Suppressor macrophage treated with lipopolysaccharide for 4 hours (primary cell): ENCODE results near the gene MMS19.
A peak's percentile ranks its signal among the peaks of the same experiment; 100 is the strongest.
"Not testable (repeated sequence)": the region's sequence is repeated elsewhere in the genome, so short reads cannot be mapped to it uniquely, and the experiment has no call there.

ENCODE experiments used
- DNase-seq: peaks from one replicate; pipeline ENCODE4 v3.0.0-alpha.2; 2020

Gene MMS19

GRCh38 chr10:97502916-97503315, 4.7 kb upstream of the MMS19 start:
- no peak for DNase-seq

- no peak for DNase-seq
These were observed 2.0 kb upstream of the MMS19 start for GRCh38 chr10:97500297-97500575.

- peak; percentile 79 for DNase-seq
These were observed 1.5 kb upstream of the MMS19 start for GRCh38 chr10:97499561-97500296.

- peak; percentile 20 for DNase-seq
These were observed 779 bp upstream of the MMS19 start, which contains the start of gene UBTD1 for GRCh38 chr10:97498841-97499560. Gene UBTD1 (plus strand): TSS chr10:97498924. CDS start chr10:97499204, 280 bp downstream.

GRCh38 chr10:97497572-97498075, 598 bp downstream of the MMS19 start:
- peak; percentile 82 for DNase-seq

- no peak for DNase-seq
These were observed 3.2 kb downstream of the MMS19 start for GRCh38 chr10:97494863-97495506.

- peak; percentile 35 for DNase-seq
These were observed 4.1 kb downstream of the MMS19 start for GRCh38 chr10:97494151-97494550.

GRCh38 chr10:97490592-97490991, 7.6 kb downstream of the MMS19 start:
- no peak for DNase-seq

- DNase-seq, result no peak
These were observed 12.5 kb downstream of the MMS19 start for GRCh38 chr10:97485647-97486281.

GRCh38 chr10:97483921-97484320, 14.3 kb downstream of the MMS19 start:
- no peak for DNase-seq

- no peak for DNase-seq
These were observed 14.7 kb downstream of the MMS19 start for GRCh38 chr10:97483506-97483905.

- peak; percentile 61 for DNase-seq
These were observed 15.8 kb downstream of the MMS19 start for GRCh38 chr10:97482381-97482780.

GRCh38 chr10:97481071-97481470, 17.2 kb downstream of the MMS19 start:
- no peak for DNase-seq

GRCh38 chr10:97479939-97480338, 18.3 kb downstream of the MMS19 start:
- no peak for DNase-seq

- not testable (repeated sequence) for DNase-seq
These were observed 18.8 kb downstream of the MMS19 start for GRCh38 chr10:97479410-97479809.

GRCh38 chr10:97475936-97476594, 22.2 kb downstream of the MMS19 start:
- peak; percentile 66 for DNase-seq

- DNase-seq, result no peak
These were observed 23.3 kb downstream of the MMS19 start for GRCh38 chr10:97474918-97475317.

- not testable (repeated sequence) for DNase-seq
These were observed 29.4 kb downstream of the MMS19 start for GRCh38 chr10:97468781-97469180.

GRCh38 chr10:97468162-97468561, 30.1 kb downstream of the MMS19 start:
- DNase-seq, result no peak

GRCh38 chr10:97466755-97467154, 31.5 kb downstream of the MMS19 start:
- no peak for DNase-seq

GRCh38 chr10:97465982-97466381, 32.2 kb downstream of the MMS19 start:
- no peak for DNase-seq

- no peak for DNase-seq
These were observed 34.0 kb downstream of the MMS19 start for GRCh38 chr10:97464226-97464625.
